H9 (cell line): Measurements from ENCODE around the gene GRB2. TPM values are rescaled to one million over a fixed set of nuclear protein-coding genes. Genes with fewer than 3 reads are reported as not detected.

Experiments
- DNase-seq: peaks from one replicate; pipeline ENCODE4 v3.0.0-alpha.2; 2017
- H2AFZ ChIP-seq: one replicate; pipeline ENCODE4 v1.6.1; 2013; ENCODE audit warnings: mild to moderate bottlenecking, low read length, control low read depth, moderate library complexity
- H2AK5ac ChIP-seq: 2 replicates; pipeline ENCODE4 v1.6.1; 2013; ENCODE audit warnings: low read length, control low read depth, mixed read lengths; ENCODE audit not compliant: insufficient read length
- H2BK120ac ChIP-seq: one replicate; pipeline ENCODE4 v1.6.1; 2013; ENCODE audit warnings: low read depth, mild to moderate bottlenecking, low read length, control low read depth, inconsistent platforms; ENCODE audit not compliant: poor library complexity, severe bottlenecking
- H2BK12ac ChIP-seq: 2 replicates; pipeline ENCODE4 v1.6.1; 2013; ENCODE audit warnings: low read length, control low read depth, mixed read lengths, low read depth; ENCODE audit not compliant: insufficient read length
- H2BK15ac ChIP-seq: 2 replicates; pipeline ENCODE4 v1.6.1; 2013; ENCODE audit warnings: low read depth, low read length, control low read depth
- H2BK20ac ChIP-seq: one replicate; pipeline ENCODE4 v1.6.1; 2013; ENCODE audit warnings: low read depth, mild to moderate bottlenecking, low read length, control low read depth, inconsistent platforms; ENCODE audit not compliant: poor library complexity, severe bottlenecking
- H2BK5ac ChIP-seq: 2 replicates; pipeline ENCODE4 v1.6.1; 2013; ENCODE audit warnings: low read length, control low read depth, mixed read lengths; ENCODE audit not compliant: insufficient read length
- H3K14ac ChIP-seq: 2 replicates; pipeline ENCODE4 v1.6.1; 2013; ENCODE audit warnings: low read length, control low read depth; ENCODE audit not compliant: insufficient read depth
- H3K18ac ChIP-seq: 2 replicates; pipeline ENCODE4 v1.6.1; 2013; ENCODE audit warnings: low read depth, mild to moderate bottlenecking, mixed read lengths, low read length, control low read depth; ENCODE audit not compliant: insufficient read length
- H3K23ac ChIP-seq: 2 replicates; pipeline ENCODE4 v1.6.1; 2013; ENCODE audit warnings: low read length, control low read depth, mixed read lengths, low read depth; ENCODE audit not compliant: insufficient read length
- H3K23me2 ChIP-seq: 2 replicates; pipeline ENCODE4 v1.6.1; 2013; ENCODE audit warnings: low read depth, mild to moderate bottlenecking, mixed read lengths, low read length, control low read depth; ENCODE audit not compliant: insufficient read length, poor library complexity, severe bottlenecking
- H3K27ac ChIP-seq: 2 replicates; pipeline ENCODE4 v1.5.1; 2013; ENCODE audit warnings: low read length, control low read depth, mixed read lengths, low read depth; ENCODE audit not compliant: insufficient read length
- H3K27me3 ChIP-seq: 2 replicates; pipeline ENCODE4 v1.6.1; 2013; ENCODE audit warnings: low read length, control low read depth, inconsistent platforms; ENCODE audit not compliant: insufficient read depth
- H3K4ac ChIP-seq: 2 replicates; pipeline ENCODE4 v1.6.1; 2013; ENCODE audit warnings: low read depth, mild to moderate bottlenecking, control low read depth, inconsistent platforms, low read length, moderate library complexity
- H3K4me1 ChIP-seq: 2 replicates; pipeline ENCODE4 v1.6.1; 2013; ENCODE audit warnings: low read length, control low read depth, inconsistent platforms; ENCODE audit not compliant: insufficient read depth
- H3K4me2 ChIP-seq: 2 replicates; pipeline ENCODE4 v1.6.1; 2013; ENCODE audit warnings: low read length, control low read depth, mixed read lengths; ENCODE audit not compliant: insufficient read length, insufficient read depth
- H3K56ac ChIP-seq: 2 replicates; pipeline ENCODE4 v1.6.1; 2013; ENCODE audit warnings: low read depth, mild to moderate bottlenecking, mixed read lengths, low read length, control low read depth; ENCODE audit not compliant: insufficient read length
- H3K79me1 ChIP-seq: 2 replicates; pipeline ENCODE4 v1.6.1; 2013; ENCODE audit warnings: low read depth, mild to moderate bottlenecking, moderate library complexity, low read length, control low read depth, inconsistent platforms; ENCODE audit not compliant: insufficient read depth, poor library complexity, severe bottlenecking
- H3K79me2 ChIP-seq: 2 replicates; pipeline ENCODE4 v1.6.1; 2013; ENCODE audit warnings: low read length, control low read depth, inconsistent platforms; ENCODE audit not compliant: insufficient read depth
- H3K9ac ChIP-seq: 2 replicates; pipeline ENCODE4 v1.6.1; 2013; ENCODE audit warnings: low read length, control low read depth, mixed read lengths; ENCODE audit not compliant: insufficient read length; ENCODE audit errors: extremely low read depth
- H3K9me3 ChIP-seq: one replicate; pipeline ENCODE4 v1.6.1; 2013; ENCODE audit warnings: low read depth, low read length, inconsistent platforms; ENCODE audit not compliant: control insufficient read depth
- H3T11ph ChIP-seq: one replicate; pipeline ENCODE4 v1.6.1; 2013; ENCODE audit warnings: mild to moderate bottlenecking, low read length, control low read depth, inconsistent platforms
- H4K20me1 ChIP-seq: one replicate; pipeline ENCODE4 v1.6.1; 2013; ENCODE audit not compliant: control insufficient read depth, insufficient read length, insufficient read depth
- H4K5ac ChIP-seq: 2 replicates; pipeline ENCODE4 v1.6.1; 2013; ENCODE audit warnings: low read depth, mild to moderate bottlenecking, mixed read lengths, low read length, control low read depth; ENCODE audit not compliant: insufficient read length
- H4K8ac ChIP-seq: replicated peaks from 2 replicates; pipeline ENCODE4 v1.6.1; 2013; ENCODE audit warnings: low read length, control low read depth, mixed read lengths, low read depth; ENCODE audit not compliant: insufficient read length
- H4K91ac ChIP-seq: 2 replicates; pipeline ENCODE4 v1.6.1; 2013; ENCODE audit warnings: low read depth, mild to moderate bottlenecking, moderate library complexity, mixed read lengths, low read length, control low read depth; ENCODE audit not compliant: insufficient read length
- H3K27ac Mint-ChIP-seq, 3 experiments: 2 replicates in 2 of 3; 3 replicates in 1 of 3; pipeline ENCODE4 v1.8.0; 2020 to 2021; ENCODE audit warnings: mixed read lengths in 3 of 3, mild to moderate bottlenecking in 1 of 3, moderate library complexity in 1 of 3
- H3K27me3 Mint-ChIP-seq: 2 replicates; pipeline ENCODE4 v1.8.0; 2021; ENCODE audit warnings: low read depth, mild to moderate bottlenecking, moderate library complexity, mixed read lengths
- H3K36me3 Mint-ChIP-seq, 3 experiments: 2 replicates in 2 of 3; 3 replicates in 1 of 3; pipeline ENCODE4 v1.8.0; 2020 to 2021; ENCODE audit warnings: low read depth in 3 of 3, mixed read lengths in 3 of 3; ENCODE audit not compliant: insufficient read depth in 1 of 3
- H3K4me1 Mint-ChIP-seq, 2 experiments: 2 replicates each; pipeline ENCODE4 v1.8.0; 2020; ENCODE audit warnings: mixed read lengths in 2 of 2
- H3K4me3 Mint-ChIP-seq, 2 experiments: 2 replicates in 1 of 2; 3 replicates in 1 of 2; pipeline ENCODE4 v1.8.0; 2020 to 2021; ENCODE audit warnings: mild to moderate bottlenecking in 2 of 2, mixed read lengths in 2 of 2, moderate library complexity in 1 of 2
- H3K9me3 Mint-ChIP-seq, 2 experiments: 2 replicates in 1 of 2; 3 replicates in 1 of 2; pipeline ENCODE4 v1.8.0; 2020; ENCODE audit warnings: mild to moderate bottlenecking in 2 of 2, mixed read lengths in 2 of 2, moderate library complexity in 1 of 2
- WGBS: extraction: QIAGEN DNeasy Blood & Tissue Kit; methylation state at CpG from one replicate; pipeline ENCODE4 v1.1.7; 2013; ENCODE audit warnings: missing lambda C conversion rate, low lambda C conversion rate, mixed read lengths; ENCODE audit not compliant: insufficient read length; ENCODE audit errors: extremely low coverage; 5-methylcytosine and 5-hydroxymethylcytosine counted together
- total RNA-seq: library from RNA; stranded (reverse); gene quantifications from 2 replicates; pipeline ENCODE4 v1.2.1, GENCODE V29; 2021
- TF ChIP-seq, protein P1 (sequence below): fragments of 200-600 bp; sonication (generic); conservative IDR thresholded peaks from 3 replicates; pipeline ENCODE4 v1.8.0; 2021; ENCODE audit warnings: antibody characterized with exemption, mild to moderate bottlenecking

Gene GRB2
- total RNA-seq, 1 experiment from 2014 or later: 91.7 TPM

DNA sequence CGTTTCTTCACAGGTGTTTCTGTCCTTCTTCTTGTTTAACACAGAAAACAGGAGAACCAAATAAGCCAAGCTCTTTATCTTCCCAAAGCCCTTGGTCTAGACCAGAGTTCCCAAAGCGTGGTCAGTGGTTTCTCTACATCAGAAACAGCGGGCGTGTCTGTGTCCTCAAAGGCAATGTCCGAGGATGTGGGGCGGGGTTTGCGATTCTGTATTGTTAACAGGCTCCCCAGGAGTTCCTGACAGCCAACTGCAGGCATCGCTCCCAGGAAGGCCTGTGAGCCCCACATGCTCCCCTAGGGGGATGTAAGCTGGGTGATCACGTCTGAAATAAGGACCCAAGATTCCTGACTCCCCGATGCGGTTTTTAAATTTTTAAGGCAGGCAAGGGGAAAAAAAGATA is 87.8 kb downstream of the GRB2 start:
- no peak overlapping the region for H2BK120ac ChIP-seq
- no peak overlapping the region for H3K4me3 Mint-ChIP-seq
- H3K27ac Mint-ChIP-seq: peak overlapping the region in 2 of 3 experiments; percentile 3 to 61; a peak in 1 of 7 replicates
- no peak overlapping the region for H2BK5ac ChIP-seq
- no peaks in the 10 kb centered on the region for H3K79me1 ChIP-seq
- H3K9ac ChIP-seq: no peak overlapping the region
- no peak overlapping the region for H3K4ac ChIP-seq
- no peak overlapping the region for H2BK12ac ChIP-seq
- H3K36me3 Mint-ChIP-seq: peaks cover 16 to 31% (median 22%) of the 10 kb centered on the region in 3 experiments; a peak in 6 of 7 replicates
- no peak overlapping the region for H2AFZ ChIP-seq
- no peak overlapping the region for H3K23ac ChIP-seq
- no peak overlapping the region for H2AK5ac ChIP-seq
- H2BK15ac ChIP-seq: no peak overlapping the region
- H3T11ph ChIP-seq: no peak overlapping the region
- H3K14ac ChIP-seq: no peak overlapping the region; the same call in 1 of the 2 replicates
- H3K23me2 ChIP-seq: no peaks in the 10 kb centered on the region
- H4K20me1 ChIP-seq: no peaks in the 10 kb centered on the region
- no peaks in the 10 kb centered on the region for H3K79me2 ChIP-seq
- no peaks in the 10 kb centered on the region; the same call in 1 of the 2 replicates for H3K27me3 ChIP-seq
- no peak for DNase-seq
- no peak overlapping the region for H4K8ac ChIP-seq
- no peaks in the 10 kb centered on the region for H3K27me3 Mint-ChIP-seq
- H3K4me2 ChIP-seq: no peak overlapping the region
- no CpG with 5 or more reads among the region's 11 CpGs for WGBS
- H3K27ac ChIP-seq: no peak overlapping the region
- H3K4me1 Mint-ChIP-seq: peaks cover 11 to 12% of the 10 kb centered on the region in 2 experiments
- no peaks in the 10 kb centered on the region for H3K9me3 ChIP-seq
- H4K5ac ChIP-seq: no peak overlapping the region
- no peak overlapping the region for H3K56ac ChIP-seq
- H3K18ac ChIP-seq: no peak overlapping the region
- H4K91ac ChIP-seq: no peak overlapping the region
- H2BK20ac ChIP-seq: no peak overlapping the region
- no peaks in the 10 kb centered on the region for H3K9me3 Mint-ChIP-seq
- no peaks in the 10 kb centered on the region for H3K4me1 ChIP-seq
- TF ChIP-seq, protein P1, sequence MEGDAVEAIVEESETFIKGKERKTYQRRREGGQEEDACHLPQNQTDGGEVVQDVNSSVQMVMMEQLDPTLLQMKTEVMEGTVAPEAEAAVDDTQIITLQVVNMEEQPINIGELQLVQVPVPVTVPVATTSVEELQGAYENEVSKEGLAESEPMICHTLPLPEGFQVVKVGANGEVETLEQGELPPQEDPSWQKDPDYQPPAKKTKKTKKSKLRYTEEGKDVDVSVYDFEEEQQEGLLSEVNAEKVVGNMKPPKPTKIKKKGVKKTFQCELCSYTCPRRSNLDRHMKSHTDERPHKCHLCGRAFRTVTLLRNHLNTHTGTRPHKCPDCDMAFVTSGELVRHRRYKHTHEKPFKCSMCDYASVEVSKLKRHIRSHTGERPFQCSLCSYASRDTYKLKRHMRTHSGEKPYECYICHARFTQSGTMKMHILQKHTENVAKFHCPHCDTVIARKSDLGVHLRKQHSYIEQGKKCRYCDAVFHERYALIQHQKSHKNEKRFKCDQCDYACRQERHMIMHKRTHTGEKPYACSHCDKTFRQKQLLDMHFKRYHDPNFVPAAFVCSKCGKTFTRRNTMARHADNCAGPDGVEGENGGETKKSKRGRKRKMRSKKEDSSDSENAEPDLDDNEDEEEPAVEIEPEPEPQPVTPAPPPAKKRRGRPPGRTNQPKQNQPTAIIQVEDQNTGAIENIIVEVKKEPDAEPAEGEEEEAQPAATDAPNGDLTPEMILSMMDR: peak; percentile 37; the same call in 2 of the 3 replicates
